Neural progenitor cell (in vitro differentiated cells): ENCODE data around the gene ACTRT2.

Experiments
- CTCF ChIP-seq: fragments of 200-600 bp; sonication (generic); IDR thresholded peaks from 2 replicates; pipeline ENCODE4 v1.5.1; 2017; ENCODE audit warnings: antibody characterized with exemption, mild to moderate bottlenecking
- EZH2 ChIP-seq: fragments of 200-600 bp; sonication (generic); IDR thresholded peaks from 2 replicates; pipeline ENCODE4 v1.6.1; 2017; ENCODE audit warnings: antibody characterized with exemption, mild to moderate bottlenecking, moderate library complexity
- EZH2phosphoT487 ChIP-seq: fragments of 200-600 bp; sonication (generic); IDR thresholded peaks from 2 replicates; pipeline ENCODE4 v1.6.1; 2017; ENCODE audit warnings: antibody characterized with exemption

- no peak for TF ChIP-seq CTCF
- no peak for TF ChIP-seq EZH2
- no peak for TF ChIP-seq EZH2phosphoT487
Observed at GRCh38 chr1:2999571-2999970, 21.7 kb upstream of the ACTRT2 start.
